ENCODE results near the gene VWA3A. TPM values are rescaled to one million over a fixed set of nuclear protein-coding genes. Genes with fewer than 3 reads are reported as not detected.
A peak's percentile ranks its signal among the peaks of the same experiment; 100 is the strongest.

Gene VWA3A
- total and polyA plus RNA-seq, 2 of the 8 experiments (the other 6 are each of a cell fraction or from before 2014, with no cell fraction given), result 0.05 TPM; not detected in 1

DNA sequence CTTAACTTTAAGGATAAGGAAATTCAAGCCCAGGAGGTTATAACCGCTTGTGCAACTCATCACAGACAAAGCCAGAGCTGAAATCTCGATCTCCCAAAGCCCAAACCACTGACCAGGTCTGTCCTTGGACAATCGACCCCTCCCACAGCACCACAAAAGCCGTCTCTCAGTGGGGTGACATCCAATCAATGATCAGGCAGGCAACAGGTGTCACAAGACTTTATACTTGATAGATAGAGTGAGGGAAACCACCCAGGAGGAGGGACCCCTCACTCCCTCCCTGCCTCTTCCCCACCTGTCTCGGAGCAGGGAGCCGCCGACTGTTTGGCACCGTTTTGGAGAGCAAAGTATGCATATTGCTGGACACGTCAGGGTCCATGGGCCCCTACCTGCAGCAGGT lies 55.5 kb downstream of the VWA3A start:
- Histone ChIP-seq H3K56ac (replicated peaks; ENCODE audit: insufficient read length, low read depth, low read length) (no peak overlapping the region), H2AK5ac (ENCODE audit: low read depth, low read length) (no peak overlapping the region), H2BK20ac (ENCODE audit: low read length) (no peak overlapping the region), H3K79me1 (ENCODE audit: low read depth, low read length) (no peaks in the 10 kb centered on the region), H3K9ac (replicated peaks in 1 of 4; ENCODE audit: extremely low read depth in 1 of 4, low read depth in 3 of 4, low read length in 3 of 4) (no peak overlapping the region), H3K18ac (ENCODE audit: extremely low read depth, low read length) (no peak overlapping the region), H3K4me3 (ENCODE audit: extremely low read depth in 1 of 4, insufficient read depth in 2 of 4, low read depth in 3 of 4, low read length in 4 of 4) (no peak overlapping the region), H3K27me3 (replicated peaks in 1 of 4; ENCODE audit: control insufficient read depth in 3 of 4, extremely low read depth in 1 of 4, insufficient read depth in 3 of 4, low read length in 3 of 4) (no peaks in the 10 kb centered on the region), H3K23me2 (ENCODE audit: low read depth, low read length) (no peaks in the 10 kb centered on the region), H3K79me2 (ENCODE audit: control insufficient read depth in 1 of 2, insufficient read depth in 2 of 2, low read length in 2 of 2) (no peaks in the 10 kb centered on the region), H4K5ac (ENCODE audit: insufficient read length, low read depth, low read length) (no peak overlapping the region), H3K27ac (ENCODE audit: low read depth, low read length) (no peak overlapping the region), H2BK15ac (ENCODE audit: low read length) (no peak overlapping the region), H4K20me1 (replicated peaks in 1 of 2; ENCODE audit: control insufficient read depth in 1 of 2, insufficient read depth in 2 of 2, low read length in 2 of 2) (no peaks in the 10 kb centered on the region), H3K4ac (replicated peaks; ENCODE audit: insufficient read length, low read depth, low read length) (no peak overlapping the region), H3K14ac (ENCODE audit: insufficient read length) (no peak overlapping the region), H4K8ac (ENCODE audit: extremely low read depth, insufficient read depth, low read length) (no peak overlapping the region; the same call in 1 of the 2 replicates), H2BK5ac (ENCODE audit: low read depth, low read length) (no peak overlapping the region), H2AFZ (ENCODE audit: low read length) (peak overlapping the region; percentile 68; the same call in 1 of the 2 replicates), H3K36me3 (ENCODE audit: control insufficient read depth in 2 of 4, insufficient read depth in 4 of 4, low read length in 3 of 4) (no peaks in the 10 kb centered on the region), H2BK120ac (replicated peaks; ENCODE audit: low read depth, low read length) (no peak overlapping the region), H4K91ac (replicated peaks; ENCODE audit: insufficient read length, low read length) (no peak overlapping the region), H3K4me1 (replicated peaks in 1 of 4; ENCODE audit: control insufficient read depth in 3 of 4, insufficient read depth in 4 of 4, low read length in 3 of 4) (no peaks in the 10 kb centered on the region), H3K23ac (ENCODE audit: insufficient read length) (no peak overlapping the region), H3K9me3 (ENCODE audit: insufficient read depth in 2 of 2, low read depth in 1 of 2, low read length in 1 of 2) (no peaks in the 10 kb centered on the region), H2BK12ac (ENCODE audit: low read depth, low read length) (no peak overlapping the region), H3K4me2 (ENCODE audit: insufficient read depth in 1 of 2, low read depth in 2 of 2, low read length in 2 of 2) (no peak overlapping the region)
- DNase-seq (ENCODE audit: low read depth in 1 of 2, low spot score in 2 of 2) (no peak), FAIRE-seq (no peak)
- ChIA-PET CTCF (ENCODE audit: partially characterized antibody) (interaction anchor here (0.7 to 2.7 kb wide), 6 partner anchors 10 to 785 kb away, joined by 3 to 9 read pairs (median 3); no protein-coding TSS in a partner anchor), POLR2A (ENCODE audit: partially characterized antibody) (interaction anchor here (0.6 kb wide), 1 partner anchor 95 kb away, joined by 5 read pairs; no protein-coding TSS in a partner anchor)
- no peak for TF ChIP-seq POLR2A (IDR thresholded peaks at IDR 0.05; ENCODE audit: control extremely low read depth in 1 of 2, low read depth in 2 of 2, low read length in 2 of 2)
- TF ChIP-seq JUND (IDR thresholded peaks at IDR 0.05; ENCODE audit: low read length), result no peak
- no peak for TF ChIP-seq CREB1 (IDR thresholded peaks at IDR 0.05)
- TF ChIP-seq, protein P1, sequence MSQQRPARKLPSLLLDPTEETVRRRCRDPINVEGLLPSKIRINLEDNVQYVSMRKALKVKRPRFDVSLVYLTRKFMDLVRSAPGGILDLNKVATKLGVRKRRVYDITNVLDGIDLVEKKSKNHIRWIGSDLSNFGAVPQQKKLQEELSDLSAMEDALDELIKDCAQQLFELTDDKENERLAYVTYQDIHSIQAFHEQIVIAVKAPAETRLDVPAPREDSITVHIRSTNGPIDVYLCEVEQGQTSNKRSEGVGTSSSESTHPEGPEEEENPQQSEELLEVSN (IDR thresholded peaks at IDR 0.05), result no peak
- TF ChIP-seq RXRA (IDR thresholded peaks at IDR 0.05; ENCODE audit: insufficient read depth, low read depth, low read length), result no peak
- no peak for TF ChIP-seq SUZ12 (IDR thresholded peaks at IDR 0.05; ENCODE audit: low read length)
- TF ChIP-seq RBBP5 (IDR thresholded peaks at IDR 0.05; ENCODE audit: borderline replicate concordance, low read depth, low read length), result no peak
- no peak for TF ChIP-seq BRCA1 (IDR thresholded peaks at IDR 0.05; ENCODE audit: low read depth, low read length)
- WGBS, 2 experiments (ENCODE audit: extremely low coverage in 1 of 2, insufficient coverage in 1 of 2, insufficient read length in 1 of 2, insufficient replicate concordance in 2 of 2, low coverage in 1 of 2, low lambda C conversion rate in 2 of 2, missing lambda C conversion rate in 1 of 2), result 86% methylated on average over 9 of the region's 9 CpGs; no CpG with 5 or more reads in 1 of the 2 experiments

Data from H1 (cell line).